Aorta (tissue), 5 donors: ENCODE measurements around the gene CDC14A. TPM values are rescaled to one million over a fixed set of nuclear protein-coding genes. Genes with fewer than 3 reads are reported as not detected.

ENCODE experiments used
- ATAC-seq: fragments of 200-7000 bp; cut with Tn5 transposase; one replicate; pipeline ENCODE4 v1.9.1; 2022; ENCODE audit warnings: moderate library complexity; ENCODE audit not compliant: low FRiP score
- DNase-seq, 2 donors: peaks; one replicate each; pipeline ENCODE4 v3.0.0-alpha.2; 2020
- H3K27ac ChIP-seq, 2 donors: one replicate each; pipeline ENCODE4 v1.5.1; 2013; ENCODE audit warnings: low read length in 2 of 2, mild to moderate bottlenecking in 2 of 2, moderate library complexity in 2 of 2, control low read depth in 1 of 2, inconsistent platforms in 1 of 2, low read depth in 1 of 2
- H3K27me3 ChIP-seq, 2 donors: one replicate each; pipeline ENCODE4 v1.6.1; 2013; ENCODE audit warnings: control low read depth in 1 of 2, low read length in 1 of 2, mild to moderate bottlenecking in 1 of 2, moderate library complexity in 1 of 2; ENCODE audit not compliant: insufficient read depth in 2 of 2, control insufficient read depth in 1 of 2
- H3K36me3 ChIP-seq, 2 donors: one replicate each; pipeline ENCODE4 v1.6.1; 2013; ENCODE audit warnings: control low read depth in 1 of 2, low read length in 1 of 2, mild to moderate bottlenecking in 1 of 2; ENCODE audit not compliant: insufficient read depth in 2 of 2, control insufficient read depth in 1 of 2
- H3K4me1 ChIP-seq, 2 donors: one replicate each; pipeline ENCODE4 v1.6.1; 2013; ENCODE audit warnings: low read length in 2 of 2, control low read depth in 1 of 2, mild to moderate bottlenecking in 1 of 2, moderate library complexity in 1 of 2; ENCODE audit not compliant: insufficient read depth in 2 of 2, control insufficient read depth in 1 of 2
- H3K4me3 ChIP-seq, 2 donors: one replicate each; pipeline ENCODE4 v1.5.1; 2013; ENCODE audit warnings: low read length in 2 of 2, control low read depth in 1 of 2, mild to moderate bottlenecking in 1 of 2
- H3K9me3 ChIP-seq: one replicate; pipeline ENCODE4 v1.6.1; 2013; ENCODE audit warnings: mild to moderate bottlenecking, low read length; ENCODE audit not compliant: control insufficient read depth
- WGBS, 2 donors: extraction: QIAGEN DNeasy Blood & Tissue Kit; methylation state at CpG; one replicate each; pipeline ENCODE4 v1.1.7; 2013; 5-methylcytosine and 5-hydroxymethylcytosine counted together
- intact Hi-C, 2 donors: fragments of 100-400 bp; cut with DNase I; formaldehyde crosslinking; loops; one replicate each; pipeline versions ENCODE4 v1.14.2 to v1.15.0; 2022
- long read RNA-seq, 2 donors: library from polyadenylated mRNA; unstranded; transcript quantifications; one replicate each; pipeline ENCODE4 v2.0.0, GENCODE V29; 2020 to 2021
- polyA plus RNA-seq, 2 donors: library from polyadenylated mRNA; stranded (reverse); fragments of 200-250 nt; gene quantifications; one replicate each; pipeline ENCODE4 v1.2.3, GENCODE V29; 2013
- total RNA-seq, 2 donors: library from RNA; stranded (reverse); fragmentation: NEBNext Ultra II Directional; extraction: Animal tissue kit (Norgen Biotek cat#: 25700); gene quantifications; one replicate each; pipeline ENCODE4 v1.2.1, GENCODE V29; 2021
- donor health status: healthy with polysubstance abuse.
- donor health status: Bipolar disorder and iron deficiency.
- donor health status: DM: no; HTN: no; CAD: no.
- donor health status: DM: no; HTN: no; CAD: no.
- donor health status: DM: yes; HTN: yes; CAD: no.

The CDC14A gene, protein sequence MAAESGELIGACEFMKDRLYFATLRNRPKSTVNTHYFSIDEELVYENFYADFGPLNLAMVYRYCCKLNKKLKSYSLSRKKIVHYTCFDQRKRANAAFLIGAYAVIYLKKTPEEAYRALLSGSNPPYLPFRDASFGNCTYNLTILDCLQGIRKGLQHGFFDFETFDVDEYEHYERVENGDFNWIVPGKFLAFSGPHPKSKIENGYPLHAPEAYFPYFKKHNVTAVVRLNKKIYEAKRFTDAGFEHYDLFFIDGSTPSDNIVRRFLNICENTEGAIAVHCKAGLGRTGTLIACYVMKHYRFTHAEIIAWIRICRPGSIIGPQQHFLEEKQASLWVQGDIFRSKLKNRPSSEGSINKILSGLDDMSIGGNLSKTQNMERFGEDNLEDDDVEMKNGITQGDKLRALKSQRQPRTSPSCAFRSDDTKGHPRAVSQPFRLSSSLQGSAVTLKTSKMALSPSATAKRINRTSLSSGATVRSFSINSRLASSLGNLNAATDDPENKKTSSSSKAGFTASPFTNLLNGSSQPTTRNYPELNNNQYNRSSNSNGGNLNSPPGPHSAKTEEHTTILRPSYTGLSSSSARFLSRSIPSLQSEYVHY
- total RNA-seq (10 to 100 TPM in 1 of 2 donors, 1 to 10 TPM in 1; 8.3 to 14.0 TPM), polyA plus RNA-seq (1 to 10 TPM in 1 of 2 donors, under 1 TPM in 1; 0.88 to 1.7 TPM)
- long read RNA-seq, donor 1, partial matches to known transcripts, result 1 of 3 reads
- long read RNA-seq, donor 1, other reads (novel, unspliced or antisense), result 2 of 3 reads
- long read RNA-seq, donor 2, full-length matches to known transcripts, result 2 of 12 reads
- long read RNA-seq, donor 2, partial matches to known transcripts, result 1 of 12 reads
- long read RNA-seq, donor 2, other reads (novel, unspliced or antisense), result 9 of 12 reads

DNA sequence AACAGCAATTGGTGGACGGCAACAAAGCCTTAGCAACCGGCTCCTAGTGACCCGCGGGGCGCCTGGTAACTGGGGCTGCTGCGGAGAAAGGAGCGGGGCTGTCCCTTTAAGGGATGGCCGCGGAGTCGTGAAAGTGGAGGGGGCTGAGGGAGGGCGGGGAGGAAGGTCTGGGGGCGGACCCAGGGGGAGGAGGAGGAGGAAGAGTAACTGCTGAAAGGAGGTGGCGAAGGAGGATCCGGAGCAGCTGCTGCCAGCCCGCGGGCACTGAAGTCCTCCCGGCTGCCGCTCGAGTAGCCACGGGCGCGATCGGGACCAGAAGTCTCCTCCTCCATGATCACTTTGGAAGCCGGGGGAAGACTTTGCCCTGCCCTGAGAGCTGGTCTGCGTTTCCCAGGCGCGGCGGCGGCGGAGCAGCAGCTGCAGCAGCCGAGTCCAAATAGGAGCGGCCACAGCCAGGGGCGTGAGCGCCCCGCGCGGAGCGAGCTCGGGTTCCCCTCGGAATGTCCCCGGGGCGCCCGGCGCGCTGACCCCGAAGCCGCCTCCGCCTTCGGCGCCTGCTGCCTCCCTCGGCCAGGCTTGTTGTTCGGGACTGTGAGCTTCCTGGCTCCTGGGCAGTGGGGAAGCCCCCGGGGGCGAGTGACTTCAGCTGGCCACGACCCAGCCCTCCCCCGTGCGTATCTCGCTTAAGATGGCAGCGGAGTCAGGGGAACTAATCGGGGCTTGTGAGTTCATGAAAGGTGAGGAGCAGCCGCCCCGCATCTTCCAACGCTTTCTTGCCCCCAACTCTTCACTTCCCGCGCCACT, at the start of gene CDC14A:
TSS of gene CDC14A (plus strand) at position 240 of the 804 bp plus-strand sequence. CDS start at position 689, 449 bp downstream.
- no peaks in the 10 kb centered on the region for H3K36me3 ChIP-seq
- peak; percentile 95 for ATAC-seq
- peak; percentile 96 to 97 for DNase-seq
- intact Hi-C loops, result loop anchor here in 1 of 2 donors (5.0 kb wide), 1 partner anchor 545 kb away; the partner anchor contains the start of gene SLC30A7
- H3K27ac ChIP-seq, result peak within 1 kb of the TSS in 1 of 2 donors; percentile 85
- no peaks in the 10 kb centered on the region for H3K9me3 ChIP-seq
- H3K4me3 ChIP-seq, result peak within 1 kb of the TSS; percentile 86 to 93
- WGBS, 2 donors, result 0% methylated on average over 46 to 65 of the region's 65 CpGs
- no peaks in the 10 kb centered on the region for H3K27me3 ChIP-seq
- peaks cover 0 to 2% of the 10 kb centered on the region in 2 donors for H3K4me1 ChIP-seq

DNA sequence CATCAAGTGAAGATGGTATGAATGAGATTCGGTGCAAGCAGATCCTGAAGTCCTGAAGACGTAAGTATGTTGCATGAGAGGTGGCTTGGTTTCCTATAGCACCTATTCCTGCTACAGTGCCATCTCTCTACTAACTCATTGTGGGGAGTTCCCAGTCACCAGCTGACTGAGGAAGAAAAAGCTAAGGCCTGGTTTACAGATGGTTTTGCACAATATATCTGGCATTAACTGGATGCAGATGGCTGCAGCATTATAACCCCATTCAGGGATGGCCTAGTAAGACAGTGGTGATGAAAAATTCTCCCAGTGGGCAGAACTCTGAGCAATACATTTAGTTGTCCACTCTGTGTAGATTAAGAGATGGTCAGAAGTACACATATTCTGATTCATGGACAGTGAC, 49.6 kb upstream of the CDC14A start:
- Histone ChIP-seq H3K27me3 (no peaks in the 10 kb centered on the region), H3K4me3 (no peak overlapping the region), H3K9me3 (no peaks in the 10 kb centered on the region), H3K36me3 (no peaks in the 10 kb centered on the region), H3K4me1 (no peaks in the 10 kb centered on the region), H3K27ac (no peak overlapping the region)
- intact Hi-C loops, result no loop called here
- ATAC-seq (no peak), DNase-seq (no peak)
- WGBS, 2 donors, result 92 to 94% methylated on average over 2 of the region's 2 CpGs

DNA sequence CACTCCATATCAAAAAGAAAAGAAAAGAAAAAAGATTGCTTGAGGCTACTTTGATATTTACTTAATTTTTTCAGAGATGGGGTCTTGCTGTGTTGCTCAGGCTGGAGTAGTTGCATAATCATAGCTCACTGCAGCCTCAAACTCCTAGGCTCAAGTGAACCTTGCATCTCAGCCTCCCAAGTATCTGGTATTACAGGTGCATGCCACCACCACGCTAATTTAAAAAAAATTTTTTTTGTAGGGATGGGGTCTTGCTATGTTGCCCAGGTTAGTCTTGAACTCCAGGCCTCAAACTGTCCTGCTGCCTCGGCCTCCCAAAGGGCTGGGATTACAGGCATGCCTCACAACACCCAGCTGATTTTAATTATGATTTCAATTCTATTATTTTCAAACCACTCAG, 48.1 kb upstream of the CDC14A start:
- WGBS, 2 donors, result 86 to 87% methylated on average over 2 of the region's 2 CpGs
- no peaks in the 10 kb centered on the region for H3K27me3 ChIP-seq
- no peak for ATAC-seq
- no peaks in the 10 kb centered on the region for H3K4me1 ChIP-seq
- no peak overlapping the region for H3K27ac ChIP-seq
- H3K36me3 ChIP-seq, result no peaks in the 10 kb centered on the region
- intact Hi-C loops, result no loop called here
- DNase-seq, result no peak
- no peaks in the 10 kb centered on the region for H3K9me3 ChIP-seq
- no peak overlapping the region for H3K4me3 ChIP-seq

DNA sequence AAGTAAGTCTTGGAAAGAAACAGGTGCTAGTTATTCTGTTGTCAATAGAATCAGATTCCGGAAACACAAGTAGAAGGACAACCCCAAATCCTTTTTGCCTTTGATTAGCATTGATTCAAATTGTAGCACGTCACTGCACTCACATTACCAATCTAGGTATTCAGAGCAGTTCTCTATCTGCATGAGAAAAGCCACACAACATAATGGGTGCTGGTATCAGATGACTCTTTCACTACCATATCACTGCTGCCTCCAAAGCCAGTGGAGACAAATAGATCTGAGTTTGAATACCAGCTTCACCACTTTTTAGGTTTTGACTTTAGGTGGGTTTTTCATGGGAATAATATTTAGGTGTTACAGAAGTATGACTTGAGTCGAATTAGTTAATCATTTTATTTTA, 47.4 kb upstream of the CDC14A start:
- no peak for DNase-seq

DNA sequence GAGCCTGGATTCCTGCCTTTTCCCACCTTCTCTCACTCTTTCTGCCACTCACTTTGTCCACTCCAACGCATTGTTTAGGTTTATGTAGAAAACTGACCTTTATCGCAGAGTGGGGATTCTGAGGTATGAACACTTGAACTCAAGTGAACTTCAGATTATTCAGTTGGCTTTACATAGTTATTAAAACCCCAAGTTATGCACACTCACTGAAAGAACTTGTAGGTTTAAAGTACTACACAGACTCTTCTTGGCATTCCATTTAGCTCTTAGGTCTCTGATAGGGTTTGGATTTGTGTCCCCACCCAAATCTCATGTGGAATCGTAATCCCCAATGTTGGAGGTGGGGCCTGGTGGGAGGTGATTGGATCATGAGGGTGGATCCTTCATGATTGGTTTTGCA, 46.4 kb upstream of the CDC14A start:
- Histone ChIP-seq H3K4me1 (no peaks in the 10 kb centered on the region), H3K9me3 (no peaks in the 10 kb centered on the region), H3K27me3 (no peaks in the 10 kb centered on the region), H3K4me3 (no peak overlapping the region), H3K27ac (no peak overlapping the region), H3K36me3 (no peaks in the 10 kb centered on the region)
- ATAC-seq (no peak), DNase-seq (no peak)
- WGBS, 2 donors, result 93 to 98% methylated on average over 3 of the region's 3 CpGs
- intact Hi-C loops, result no loop called here

More for the DNA sequence above, 47.4 kb upstream of the CDC14A start:
- no peak overlapping the region for H3K4me3 ChIP-seq
- H3K27me3 ChIP-seq, result no peaks in the 10 kb centered on the region
- 72 to 82% methylated on average over 3 of the region's 3 CpGs for WGBS, 2 donors
- no peaks in the 10 kb centered on the region for H3K4me1 ChIP-seq
- no peaks in the 10 kb centered on the region for H3K36me3 ChIP-seq
- H3K9me3 ChIP-seq, result no peaks in the 10 kb centered on the region
- no peak for ATAC-seq
- no peak overlapping the region for H3K27ac ChIP-seq
- intact Hi-C loops, result no loop called here

DNA sequence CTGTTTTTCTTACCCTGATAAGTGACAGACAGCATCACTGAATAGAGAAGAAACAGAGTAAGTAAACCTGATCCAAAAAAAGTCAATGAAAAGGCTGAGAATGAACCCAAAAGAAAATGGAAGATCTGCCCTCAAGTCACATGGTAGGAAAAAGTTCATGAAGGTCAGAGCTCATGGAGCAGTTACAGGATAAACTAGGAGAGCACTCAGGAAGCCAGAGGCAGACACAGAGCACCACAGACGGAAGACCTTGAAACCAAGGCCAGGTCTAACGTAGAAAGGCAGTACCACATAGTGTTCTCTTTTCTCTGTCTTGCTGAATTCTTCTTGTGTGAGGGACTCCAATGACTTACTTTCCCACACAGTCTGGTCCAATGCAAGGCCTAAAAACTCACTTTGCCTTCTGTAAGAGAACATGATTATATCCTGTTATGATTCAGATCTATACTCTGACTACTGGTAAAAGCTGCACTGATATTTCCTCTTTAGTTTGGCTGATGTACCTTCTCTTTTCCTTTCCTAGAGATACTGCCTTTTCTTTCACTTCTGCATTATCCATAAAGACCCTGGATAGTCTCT, 45.5 kb upstream of the CDC14A start:
- Histone ChIP-seq H3K9me3 (no peaks in the 10 kb centered on the region), H3K4me3 (no peak overlapping the region), H3K27me3 (no peaks in the 10 kb centered on the region), H3K4me1 (no peaks in the 10 kb centered on the region), H3K27ac (no peak overlapping the region), H3K36me3 (no peaks in the 10 kb centered on the region)
- intact Hi-C loops, result no loop called here
- ATAC-seq (no peak), DNase-seq (no peak)
- WGBS, 2 donors, result 80 to 88% methylated on average over 2 of the region's 2 CpGs

DNA sequence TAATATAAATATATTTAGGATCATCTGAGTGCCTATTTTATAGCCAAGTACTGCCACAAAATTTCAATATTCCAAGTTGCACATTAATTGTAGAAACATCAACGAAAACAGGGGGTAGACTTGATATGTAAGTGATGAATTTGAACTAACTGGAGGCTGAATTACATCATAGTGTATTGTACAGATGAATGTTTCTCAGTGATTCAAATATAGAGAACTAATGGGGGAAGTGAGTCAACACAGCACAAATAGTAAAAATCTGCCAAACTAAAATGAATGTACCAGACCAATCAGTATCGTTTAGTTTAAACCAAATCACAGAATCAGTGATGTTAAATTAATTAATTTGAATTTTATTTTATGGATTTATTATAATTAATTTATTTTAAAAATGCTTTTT, 43.5 kb upstream of the CDC14A start:
- DNase-seq (no peak), ATAC-seq (no peak)
- WGBS, 2 donors, result 74% methylated on average over 2 of the region's 2 CpGs
- Histone ChIP-seq H3K36me3 (no peaks in the 10 kb centered on the region), H3K27ac (no peak overlapping the region), H3K4me3 (no peak overlapping the region), H3K9me3 (no peaks in the 10 kb centered on the region), H3K27me3 (no peaks in the 10 kb centered on the region), H3K4me1 (no peaks in the 10 kb centered on the region)
- intact Hi-C loops, result no loop called here

DNA sequence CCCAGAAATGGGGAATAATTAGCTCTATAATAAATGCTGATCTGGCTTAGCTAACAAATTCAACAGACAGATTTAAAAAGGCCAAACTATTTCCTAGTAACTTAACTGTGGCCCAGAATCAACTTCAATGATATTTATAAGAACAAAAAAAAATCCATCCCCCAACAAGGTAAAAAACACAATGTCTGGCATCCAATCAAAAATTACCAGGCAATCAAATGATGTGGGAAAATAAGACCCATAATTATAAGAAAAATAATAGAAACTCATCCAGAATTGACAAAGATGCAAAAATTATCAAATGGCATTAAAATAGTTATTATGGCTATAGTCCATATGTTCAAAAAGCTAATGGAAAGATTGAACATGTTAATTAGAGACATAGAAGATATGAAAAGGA, 42.4 kb upstream of the CDC14A start:
- ATAC-seq, result no peak
- H3K4me3 ChIP-seq, result no peak overlapping the region

More for the DNA sequence above, 42.4 kb upstream of the CDC14A start:
- no peak for DNase-seq
- Histone ChIP-seq H3K27me3 (no peaks in the 10 kb centered on the region), H3K9me3 (no peaks in the 10 kb centered on the region), H3K27ac (no peak overlapping the region), H3K36me3 (no peaks in the 10 kb centered on the region), H3K4me1 (no peaks in the 10 kb centered on the region)
- intact Hi-C loops, result no loop called here
